Fibroblast of the aortic adventitia (primary cell): ENCODE measurements around the gene AKR1B15. TPM values are rescaled to one million over a fixed set of nuclear protein-coding genes. Genes with fewer than 3 reads are reported as not detected.
"Not testable (repeated sequence)": the region's sequence is repeated elsewhere in the genome, so short reads cannot be mapped to it uniquely, and the experiment has no call there.

Experiments
- DNase-seq: peaks from one replicate; pipeline ENCODE4 v3.0.0-alpha.2; 2010; ENCODE audit warnings: low read depth
- H3K4me3 ChIP-seq: 2 replicates; pipeline ENCODE4 v1.5.1; 2011; ENCODE audit warnings: low read depth, mild to moderate bottlenecking, control low read depth, low read length, moderate library complexity
- CTCF ChIP-seq: IDR thresholded peaks from 2 replicates; pipeline ENCODE4 v1.5.1; 2011; ENCODE audit warnings: mild to moderate bottlenecking, low read length, control low read depth, inconsistent platforms; ENCODE audit not compliant: insufficient read depth
- total RNA-seq: library from RNA; depleted of rRNA; stranded (reverse); fragments of >200 nt; gene quantifications from 2 replicates; pipeline ENCODE4 v1.2.3, GENCODE V29; 2012; ENCODE audit warnings: low replicate concordance

The AKR1B15 gene
- total RNA-seq, 1 donor: not detected

GRCh38 chr7:134532180-134532953, 16.5 kb upstream of the AKR1B15 start:
- no peak for DNase-seq
- no peak overlapping the region for H3K4me3 ChIP-seq
- TF ChIP-seq CTCF: no peak

GRCh38 chr7:134532954-134533218, 16.0 kb upstream of the AKR1B15 start:
- H3K4me3 ChIP-seq: no peak overlapping the region
- TF ChIP-seq CTCF: no peak
- DNase-seq: no peak

DNA sequence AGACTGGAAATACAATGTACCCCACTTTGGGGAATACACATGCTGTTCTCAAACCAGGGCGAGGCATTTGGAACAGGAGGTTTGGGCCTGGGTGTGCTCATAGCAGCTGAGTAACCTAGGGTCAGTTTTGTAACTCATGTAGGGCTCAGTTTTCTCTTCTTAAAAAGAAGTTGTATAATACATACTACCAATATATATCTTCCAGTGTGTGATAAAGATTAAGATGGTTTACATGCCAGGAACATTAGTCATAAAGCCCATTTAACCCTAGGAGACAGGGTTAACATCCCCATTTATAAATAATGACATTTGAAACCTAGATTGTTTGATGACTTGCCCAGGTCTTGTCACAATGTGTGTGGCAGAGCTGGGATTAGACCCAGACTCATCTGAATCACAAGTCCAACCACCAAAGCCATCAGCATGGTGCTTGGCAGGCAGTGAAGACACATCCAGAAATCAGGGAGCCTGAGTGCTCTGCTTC, 15.6 kb upstream of the AKR1B15 start:
- H3K4me3 ChIP-seq: no peak overlapping the region
- DNase-seq: peak; percentile 70
- no peak for TF ChIP-seq CTCF

DNA sequence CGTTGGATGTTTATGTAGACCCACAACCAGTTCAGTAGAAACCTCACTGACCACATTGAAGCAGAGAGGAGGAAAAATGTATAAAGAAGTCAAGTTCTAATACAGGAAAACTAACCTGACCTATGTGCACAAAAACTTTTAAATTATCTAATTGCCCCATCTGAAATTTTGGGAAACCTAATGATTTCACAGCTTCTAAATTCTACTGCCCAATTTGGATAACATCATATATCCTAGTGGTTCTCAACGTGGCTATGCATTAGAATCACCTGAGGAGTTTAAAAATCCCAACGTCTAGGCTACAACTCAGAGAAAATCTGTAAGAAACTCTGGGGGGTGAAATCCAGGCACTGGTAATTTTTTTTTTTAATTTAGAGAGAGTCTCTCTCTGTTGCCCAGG, 14.3 kb upstream of the AKR1B15 start:
- no peak overlapping the region for H3K4me3 ChIP-seq
- TF ChIP-seq CTCF: no peak
- DNase-seq: no peak

DNA sequence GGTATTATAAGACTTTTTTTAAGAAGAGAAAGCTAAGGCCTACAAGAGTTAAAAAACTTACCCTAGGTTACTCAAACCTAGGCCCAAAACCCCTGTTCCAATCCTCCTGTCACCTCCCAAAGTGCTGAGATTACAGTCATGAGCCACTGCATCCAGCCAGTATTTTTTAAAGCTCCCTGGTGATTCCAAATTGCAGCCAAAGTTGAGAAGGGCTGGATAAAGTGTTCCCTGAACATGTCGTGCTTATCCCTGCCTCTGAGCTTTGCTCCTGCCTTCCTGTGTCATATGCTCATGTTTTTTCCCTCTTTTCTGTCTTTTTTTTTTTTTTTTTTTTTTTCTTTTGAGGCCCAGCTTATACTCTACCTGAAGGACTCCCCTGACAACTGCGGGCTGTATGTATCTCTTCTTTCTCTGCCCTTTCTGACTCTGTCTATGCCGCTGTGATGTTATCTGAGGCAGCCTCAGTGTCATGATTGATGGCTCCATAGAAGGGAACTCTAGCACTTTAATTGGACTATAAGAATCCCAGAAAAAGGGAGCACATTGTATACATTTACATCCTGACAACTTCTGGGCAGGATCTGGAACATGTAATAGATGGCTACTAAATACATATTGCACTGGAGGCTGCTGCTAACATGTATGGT, 13.5 kb upstream of the AKR1B15 start:
- H3K4me3 ChIP-seq: no peak overlapping the region
- no peak for TF ChIP-seq CTCF
- DNase-seq: no peak

DNA sequence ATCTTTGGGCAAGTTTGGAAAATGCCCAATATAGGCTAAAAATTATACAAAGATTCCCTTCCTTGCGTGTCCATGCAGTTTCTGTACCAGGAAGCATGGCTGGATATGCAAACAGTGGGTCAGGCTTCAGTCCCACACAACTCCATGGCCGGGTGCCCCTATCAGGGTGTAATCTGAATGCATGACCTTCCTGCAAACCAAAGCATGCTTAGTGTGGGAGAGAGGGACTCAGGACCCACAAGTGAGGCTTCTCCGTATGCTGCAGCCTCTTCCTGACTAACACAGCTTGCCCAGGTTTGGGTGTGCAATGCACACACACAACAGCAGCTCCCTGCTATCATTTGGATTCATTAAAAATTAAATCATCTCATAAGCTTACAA, 13.0 kb upstream of the AKR1B15 start:
- no peak overlapping the region for H3K4me3 ChIP-seq
- no peak for DNase-seq
- TF ChIP-seq CTCF: no peak

DNA sequence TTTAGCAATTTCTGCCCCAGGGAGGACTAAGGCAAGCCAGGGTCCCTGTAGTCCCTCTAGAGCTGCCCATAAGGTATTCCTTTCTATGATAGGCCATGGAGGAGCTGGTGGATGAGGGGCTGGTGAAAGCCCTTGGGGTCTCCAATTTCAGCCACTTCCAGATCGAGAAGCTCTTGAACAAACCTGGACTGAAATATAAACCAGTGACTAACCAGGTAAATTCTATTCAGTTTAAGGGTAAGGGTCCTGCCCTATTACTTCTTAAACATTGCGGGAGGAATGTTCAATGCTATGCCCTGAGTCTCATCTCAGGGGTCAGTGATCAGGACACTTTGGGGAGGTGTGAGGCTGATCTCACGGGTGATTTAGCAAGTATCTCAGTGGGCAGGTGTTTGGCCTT, 12.4 kb upstream of the AKR1B15 start:
- not testable (repeated sequence) for DNase-seq, H3K4me3 ChIP-seq

DNA sequence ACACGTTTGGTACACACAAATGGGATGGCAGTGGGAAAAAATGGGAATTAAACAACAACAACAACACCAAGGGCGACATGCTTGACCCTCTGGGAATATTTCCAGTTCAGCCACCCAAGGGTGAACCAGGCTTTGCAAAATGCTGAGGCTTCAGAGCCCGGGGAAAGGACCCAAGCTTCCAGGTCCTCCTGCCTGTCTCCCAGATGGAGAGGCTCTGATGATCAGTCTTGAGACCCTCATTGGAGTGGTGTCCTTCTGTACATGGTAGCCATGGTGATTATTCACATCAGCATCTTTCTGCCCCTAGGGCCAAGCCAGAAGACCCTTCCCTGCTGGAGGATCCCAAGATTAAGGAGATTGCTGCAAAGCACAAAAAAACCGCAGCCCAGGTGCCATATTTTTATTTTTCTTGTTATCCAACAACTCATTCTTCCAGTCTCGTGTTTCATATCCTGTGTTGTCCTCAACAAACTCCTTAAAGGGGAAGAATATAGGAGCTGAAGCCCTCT, 11.6 kb upstream of the AKR1B15 start:
- H3K4me3 ChIP-seq, DNase-seq: not testable (repeated sequence)
